ENCODE measurements around the gene MOSPD2. TPM values are rescaled to one million over a fixed set of nuclear protein-coding genes. Genes with fewer than 3 reads are reported as not detected.

The MOSPD2 gene
- total and polyA plus RNA-seq, 8 donors = 16.6 to 29.7 (median 22.6) TPM

DNA sequence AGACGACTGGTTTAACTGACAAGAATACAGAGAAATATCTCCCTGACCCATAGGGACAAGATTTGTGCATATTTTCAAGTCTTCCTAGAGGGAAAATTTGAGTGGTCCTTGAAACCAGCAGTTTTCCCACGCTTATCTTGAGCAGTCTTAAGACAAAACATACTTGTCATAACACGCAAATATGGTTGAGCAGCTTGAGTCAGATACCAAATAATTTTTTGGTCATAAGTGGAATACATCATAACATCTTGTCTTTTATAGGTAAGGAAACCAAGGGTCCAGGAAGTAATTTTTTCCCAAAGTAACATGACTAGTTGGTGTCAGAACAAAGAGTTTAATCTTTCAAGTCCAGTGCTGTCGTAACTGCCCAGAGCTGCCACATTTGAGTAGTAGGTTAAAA, 50.5 kb downstream of the MOSPD2 start:
- intact Hi-C loops (cut with DNase I) = no loop called here
- ATAC-seq (no peak), DNase-seq (no peak)
- Histone ChIP-seq H3K27me3 (peaks cover 0 to 4% of the 10 kb centered on the region in 2 donors), H3K27ac (no peak overlapping the region), H3K4me1 (no peaks in the 10 kb centered on the region), H3K36me3 (peaks cover 0 to 14% of the 10 kb centered on the region in 2 donors), H3K9me3 (no peaks in the 10 kb centered on the region), H3K4me3 (no peak overlapping the region)
- TF ChIP-seq, protein P1, sequence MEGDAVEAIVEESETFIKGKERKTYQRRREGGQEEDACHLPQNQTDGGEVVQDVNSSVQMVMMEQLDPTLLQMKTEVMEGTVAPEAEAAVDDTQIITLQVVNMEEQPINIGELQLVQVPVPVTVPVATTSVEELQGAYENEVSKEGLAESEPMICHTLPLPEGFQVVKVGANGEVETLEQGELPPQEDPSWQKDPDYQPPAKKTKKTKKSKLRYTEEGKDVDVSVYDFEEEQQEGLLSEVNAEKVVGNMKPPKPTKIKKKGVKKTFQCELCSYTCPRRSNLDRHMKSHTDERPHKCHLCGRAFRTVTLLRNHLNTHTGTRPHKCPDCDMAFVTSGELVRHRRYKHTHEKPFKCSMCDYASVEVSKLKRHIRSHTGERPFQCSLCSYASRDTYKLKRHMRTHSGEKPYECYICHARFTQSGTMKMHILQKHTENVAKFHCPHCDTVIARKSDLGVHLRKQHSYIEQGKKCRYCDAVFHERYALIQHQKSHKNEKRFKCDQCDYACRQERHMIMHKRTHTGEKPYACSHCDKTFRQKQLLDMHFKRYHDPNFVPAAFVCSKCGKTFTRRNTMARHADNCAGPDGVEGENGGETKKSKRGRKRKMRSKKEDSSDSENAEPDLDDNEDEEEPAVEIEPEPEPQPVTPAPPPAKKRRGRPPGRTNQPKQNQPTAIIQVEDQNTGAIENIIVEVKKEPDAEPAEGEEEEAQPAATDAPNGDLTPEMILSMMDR (IDR thresholded peaks at IDR 0.05) = no peak

DNA sequence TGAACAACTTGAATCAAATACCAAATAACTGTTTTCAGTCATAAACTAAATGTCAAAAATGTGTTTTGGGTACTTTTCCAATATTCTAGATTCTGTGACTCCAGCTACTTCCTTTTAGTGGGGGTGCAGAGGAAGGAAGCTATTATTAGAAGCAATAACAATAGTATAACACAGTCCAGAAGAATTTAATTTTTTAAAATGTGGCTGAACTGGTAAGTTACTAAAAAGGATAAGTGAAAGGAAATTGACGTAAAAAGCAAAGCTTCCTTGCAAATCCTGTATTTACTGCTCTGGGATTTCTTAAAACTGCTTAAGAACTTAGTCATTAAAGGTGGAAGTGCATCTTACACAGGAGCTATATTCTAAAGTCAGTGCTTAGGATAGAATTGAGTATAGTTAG, 53.2 kb downstream of the MOSPD2 start:
- intact Hi-C loops (cut with DNase I) = no loop called here
- ATAC-seq (no peak), DNase-seq (no peak)
- Histone ChIP-seq H3K27ac (no peak overlapping the region), H3K27me3 (peaks cover 0 to 4% of the 10 kb centered on the region in 2 donors), H3K36me3 (no peaks in the 10 kb centered on the region), H3K4me1 (no peaks in the 10 kb centered on the region), H3K4me3 (no peak overlapping the region), H3K9me3 (no peaks in the 10 kb centered on the region)
- TF ChIP-seq, protein P1 (IDR thresholded peaks at IDR 0.05) = no peak

DNA sequence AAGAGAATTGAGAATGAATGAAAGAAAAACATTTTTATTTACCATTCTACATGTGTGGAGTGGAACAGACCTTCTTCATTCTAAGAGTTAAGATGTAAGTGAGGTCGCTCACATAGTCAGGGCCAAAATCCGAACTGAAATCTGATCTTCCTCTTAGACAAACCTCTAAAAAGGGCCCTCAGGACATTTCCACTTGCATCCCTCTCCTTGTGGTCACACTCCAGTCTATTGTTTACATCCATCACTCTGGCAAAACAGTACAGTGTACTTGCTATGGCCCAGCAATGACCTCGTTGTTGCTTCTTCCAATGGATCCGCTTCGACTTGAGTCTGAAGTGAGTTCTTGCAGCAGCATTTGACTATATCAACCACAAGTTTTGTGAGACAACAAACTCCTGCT, 54.2 kb downstream of the MOSPD2 start:
- TF ChIP-seq, protein P1 (IDR thresholded peaks at IDR 0.05) = no peak
- Histone ChIP-seq H3K27me3 (peaks cover 0 to 4% of the 10 kb centered on the region in 2 donors), H3K27ac (no peak overlapping the region), H3K4me3 (no peak overlapping the region), H3K36me3 (no peaks in the 10 kb centered on the region), H3K9me3 (no peaks in the 10 kb centered on the region), H3K4me1 (no peaks in the 10 kb centered on the region)
- ATAC-seq = no peak
- intact Hi-C loops (cut with DNase I) = no loop called here
- DNase-seq = no peak

DNA sequence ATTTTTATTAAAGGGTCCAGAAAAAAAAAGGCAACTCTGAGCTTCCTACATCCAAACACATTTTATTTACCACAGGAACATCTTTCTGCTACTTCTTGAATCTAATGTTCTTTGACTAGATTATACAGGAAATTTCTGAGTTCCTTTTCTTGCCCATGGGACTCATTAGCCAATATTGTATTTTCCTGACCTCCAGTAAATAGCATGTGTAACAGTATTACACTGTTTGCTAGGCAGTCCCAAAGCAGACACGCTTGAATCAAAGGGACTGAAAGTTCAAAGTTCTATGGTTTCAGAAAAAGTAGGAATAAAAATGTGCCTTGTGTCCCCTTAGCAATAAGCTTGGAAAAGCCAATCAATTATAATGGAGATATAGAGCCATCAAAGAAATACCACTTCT, 57.4 kb downstream of the MOSPD2 start:
- Histone ChIP-seq H3K27ac (no peak overlapping the region), H3K4me3 (no peak overlapping the region), H3K36me3 (no peaks in the 10 kb centered on the region), H3K27me3 (peaks cover 0 to 4% of the 10 kb centered on the region in 2 donors), H3K9me3 (no peaks in the 10 kb centered on the region), H3K4me1 (no peaks in the 10 kb centered on the region)
- no peak for DNase-seq
- intact Hi-C loops (cut with DNase I) = no loop called here
- no peak for ATAC-seq
- TF ChIP-seq, protein P1 (IDR thresholded peaks at IDR 0.05) = no peak

DNA sequence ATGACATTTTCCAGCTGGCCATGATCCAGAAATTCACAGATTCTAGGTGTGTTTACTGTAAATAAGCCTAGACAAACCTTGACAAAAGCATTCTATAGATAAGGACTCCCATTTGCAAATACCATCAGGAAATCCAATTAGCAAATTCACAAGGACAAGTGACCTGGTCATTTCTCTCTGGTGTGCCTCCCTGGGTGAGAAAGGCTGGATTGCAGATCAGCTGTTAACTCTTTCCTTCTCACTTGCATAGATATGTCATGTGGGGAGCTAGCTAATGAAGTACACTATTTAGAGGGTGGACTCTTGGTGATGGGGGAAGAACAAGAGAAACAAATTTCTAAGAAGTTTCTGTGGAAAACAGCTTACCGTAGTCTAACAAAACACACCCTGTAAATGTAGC, 58.9 kb downstream of the MOSPD2 start:
- ATAC-seq = no peak
- TF ChIP-seq, protein P1 (IDR thresholded peaks at IDR 0.05) = no peak
- Histone ChIP-seq H3K4me1 (no peaks in the 10 kb centered on the region), H3K4me3 (no peak overlapping the region), H3K9me3 (no peaks in the 10 kb centered on the region), H3K36me3 (no peaks in the 10 kb centered on the region), H3K27me3 (peaks cover 0 to 4% of the 10 kb centered on the region in 2 donors), H3K27ac (no peak overlapping the region)
- no peak for DNase-seq
- intact Hi-C loops (cut with DNase I) = no loop called here

Measured in left lung (tissue), 10 donors.